Naive thymus-derived CD4-positive, alpha-beta T cell (primary cell): ENCODE measurements around the gene RAD54L. TPM values are rescaled to one million over a fixed set of nuclear protein-coding genes. Genes with fewer than 3 reads are reported as not detected.
A peak's percentile ranks its signal among the peaks of the same experiment; 100 is the strongest.
"Not testable (repeated sequence)": the region's sequence is repeated elsewhere in the genome, so short reads cannot be mapped to it uniquely, and the experiment has no call there.

Experiments
- ATAC-seq: fragments of 150-1000 bp; cut with Tn5 transposase; 2 replicates; pipeline ENCODE4 v1.10.0; 2021; ENCODE audit warnings: mild to moderate bottlenecking, moderate library complexity
- CTCF ChIA-PET: fragments of 350-600 bp; sonication (Branson Sonifier 250); formaldehyde crosslinking; loops from one replicate; lab custom pipeline; 2021; ENCODE audit warnings: antibody characterized with exemption; lab: Charles Lee
- POLR2A ChIA-PET: fragments of 350-600 bp; sonication (Branson Sonifier 250); formaldehyde crosslinking; loops from one replicate; lab custom pipeline; 2021; ENCODE audit warnings: antibody characterized with exemption, inconsistent platforms; lab: Charles Lee
- DNase-seq, 9 donors: peaks; one replicate each; pipeline versions ENCODE4 v3.0.0 to v3.0.0-alpha.2; 2020 to 2022; ENCODE audit warnings: mixed read lengths in 1 of 9
- H3K27ac ChIP-seq: one replicate; pipeline ENCODE4 v1.7.0; 2013; ENCODE audit warnings: mild to moderate bottlenecking, low read depth, low read length, moderate library complexity
- H3K27me3 ChIP-seq, 2 donors: one replicate each; pipeline ENCODE4 v1.7.0; 2013; ENCODE audit warnings: low read length in 2 of 2, mild to moderate bottlenecking in 2 of 2, moderate library complexity in 2 of 2; ENCODE audit not compliant: control insufficient read depth in 2 of 2, insufficient read depth in 2 of 2
- H3K36me3 ChIP-seq, 3 experiments: 1 replicate in 2 of 3; 2 replicates in 1 of 3; pipeline ENCODE4 v1.7.0; 2013; ENCODE audit warnings: low read length in 3 of 3, mild to moderate bottlenecking in 3 of 3, moderate library complexity in 1 of 3; ENCODE audit not compliant: insufficient read depth in 3 of 3, control insufficient read depth in 2 of 3
- H3K4me1 ChIP-seq, 2 donors: one replicate each; pipeline ENCODE4 v1.7.0; 2013; ENCODE audit warnings: low read length in 2 of 2, mild to moderate bottlenecking in 2 of 2, moderate library complexity in 1 of 2; ENCODE audit not compliant: control insufficient read depth in 2 of 2, insufficient read depth in 2 of 2
- H3K4me3 ChIP-seq: 2 replicates; pipeline ENCODE4 v1.7.0; 2013; ENCODE audit warnings: mild to moderate bottlenecking, low read length
- H3K9me3 ChIP-seq, 3 experiments: 1 replicate in 2 of 3; 2 replicates in 1 of 3; pipeline ENCODE4 v1.7.0; 2013; ENCODE audit warnings: low read length in 3 of 3; ENCODE audit not compliant: control insufficient read depth in 2 of 3
- H3K27ac Mint-ChIP-seq, 9 donors: one replicate each; pipeline ENCODE4 v1.8.0; 2020 to 2022; ENCODE audit warnings: mixed read lengths in 9 of 9, mild to moderate bottlenecking in 8 of 9, moderate library complexity in 5 of 9, inconsistent platforms in 2 of 9
- H3K27me3 Mint-ChIP-seq, 5 donors: one replicate each; pipeline ENCODE4 v1.8.0; 2021 to 2022; ENCODE audit warnings: mixed read lengths in 5 of 5, mild to moderate bottlenecking in 1 of 5
- H3K36me3 Mint-ChIP-seq, 5 donors: one replicate each; pipeline ENCODE4 v1.8.0; 2020 to 2022; ENCODE audit warnings: mixed read lengths in 5 of 5, mild to moderate bottlenecking in 3 of 5, inconsistent platforms in 1 of 5
- H3K4me1 Mint-ChIP-seq, 7 donors: one replicate each; pipeline ENCODE4 v1.8.0; 2020 to 2022; ENCODE audit warnings: mixed read lengths in 7 of 7, mild to moderate bottlenecking in 3 of 7, inconsistent platforms in 1 of 7
- H3K4me3 Mint-ChIP-seq, 10 donors: one replicate each; pipeline ENCODE4 v1.8.0; 2020 to 2022; ENCODE audit warnings: mild to moderate bottlenecking in 10 of 10, mixed read lengths in 10 of 10, moderate library complexity in 6 of 10, inconsistent platforms in 2 of 10
- H3K9me3 Mint-ChIP-seq, 11 donors: one replicate each; pipeline ENCODE4 v1.8.0; 2020 to 2022; ENCODE audit warnings: mixed read lengths in 11 of 11, mild to moderate bottlenecking in 4 of 11, inconsistent platforms in 1 of 11, moderate library complexity in 1 of 11
- intact Hi-C, 2 donors: fragments of 100-400 bp; cut with micrococcal nuclease; formaldehyde crosslinking; loops; one replicate each; pipeline ENCODE4 v1.15.1; 2023
- polyA plus RNA-seq, 2 donors: library from polyadenylated mRNA; unstranded; fragments of 300-500 nt; fragmentation: Illumina TruSeq; gene quantifications; one replicate each; pipeline ENCODE4 v1.2.3, GENCODE V29; 2021
- total RNA-seq, 6 experiments: library from RNA in 5 of 6; stranded (reverse) in 5 of 6; gene quantifications; 1 replicate in 5 of 6; 2 replicates in 1 of 6; pipeline ENCODE4 v1.2.3 and lab custom pipeline; 2021 to 2026

The RAD54L gene
- total and polyA plus RNA-seq, 7 experiments from 2014 or later = 0.94 to 31.9 (median 1.7) TPM; not detected in 1

DNA sequence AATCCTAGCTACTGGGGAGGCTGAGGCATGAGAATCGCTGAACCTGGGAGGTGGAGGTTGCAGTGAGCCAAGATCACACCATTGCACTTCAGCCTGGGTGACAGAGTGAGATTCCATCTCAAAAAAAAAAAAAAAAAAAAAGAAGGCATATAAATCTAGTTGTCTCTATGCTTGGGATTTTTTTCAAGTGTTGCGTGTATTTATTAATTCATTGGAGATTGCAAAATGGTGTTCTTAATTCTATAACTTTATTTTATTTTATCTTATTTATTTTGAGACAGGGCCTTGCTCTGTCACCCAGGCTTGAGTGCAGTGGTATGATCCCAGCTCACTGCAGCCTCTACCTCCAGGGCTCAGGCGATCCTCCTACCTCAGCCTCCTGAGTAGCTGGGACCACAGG, 16.3 kb upstream of the RAD54L start:
- intact Hi-C loops, H3K36me3 Mint-ChIP-seq, H3K4me1 Mint-ChIP-seq, H3K9me3 ChIP-seq, DNase-seq, CTCF ChIA-PET, H3K9me3 Mint-ChIP-seq, H3K27me3 ChIP-seq, H3K27me3 Mint-ChIP-seq, H3K4me3 ChIP-seq, H3K27ac Mint-ChIP-seq, H3K27ac ChIP-seq, H3K36me3 ChIP-seq, ATAC-seq, H3K4me3 Mint-ChIP-seq, H3K4me1 ChIP-seq: not testable (repeated sequence)
- POLR2A ChIA-PET = interaction anchor here (0.6 kb wide), 1 partner anchor 9 kb away, joined by 3 read pairs; no protein-coding TSS in a partner anchor

DNA sequence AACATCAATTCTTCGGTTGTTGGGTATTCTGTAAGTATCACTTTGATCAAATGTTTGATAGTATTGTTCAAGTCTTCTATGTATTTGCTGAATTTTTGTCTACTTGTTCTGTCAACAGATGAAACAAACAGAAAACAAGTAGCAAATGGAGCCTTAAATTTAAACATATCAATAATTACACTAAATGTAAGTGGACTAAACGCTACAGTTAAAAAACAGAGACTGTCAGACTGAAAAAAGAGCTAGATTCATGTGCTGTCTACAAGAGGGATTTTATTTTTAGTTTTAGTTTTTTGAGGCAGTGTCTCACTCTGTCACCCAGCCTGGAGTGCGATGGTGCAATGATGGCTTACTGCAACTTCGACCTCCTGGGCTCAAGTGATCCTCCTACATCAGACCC, 10.7 kb upstream of the RAD54L start:
- ChIA-PET POLR2A (no interaction called here), CTCF (interaction anchor here (0.6 kb wide), 1 partner anchor 1240 kb away, joined by 3 read pairs; no protein-coding TSS in a partner anchor)
- peaks cover 0 to 12% (median 2%) of the 10 kb centered on the region in 11 donors for H3K9me3 Mint-ChIP-seq
- H3K36me3 Mint-ChIP-seq = peaks cover 0 to 8% (median 2%) of the 10 kb centered on the region in 5 donors
- no peak overlapping the region for H3K4me3 Mint-ChIP-seq
- no peak for ATAC-seq
- intact Hi-C loops = no loop called here
- DNase-seq = no peak
- no peaks in the 10 kb centered on the region for H3K4me1 ChIP-seq
- H3K27me3 Mint-ChIP-seq = no peaks in the 10 kb centered on the region
- no peak overlapping the region for H3K4me3 ChIP-seq
- no peaks in the 10 kb centered on the region for H3K27me3 ChIP-seq
- H3K27ac Mint-ChIP-seq = no peak overlapping the region
- H3K36me3 ChIP-seq = no peaks in the 10 kb centered on the region
- peaks cover 0 to 4% (median 0%) of the 10 kb centered on the region in 7 donors for H3K4me1 Mint-ChIP-seq
- H3K27ac ChIP-seq = no peak overlapping the region
- H3K9me3 ChIP-seq = peaks cover 0 to 6% (median 0%) of the 10 kb centered on the region in 3 experiments

DNA sequence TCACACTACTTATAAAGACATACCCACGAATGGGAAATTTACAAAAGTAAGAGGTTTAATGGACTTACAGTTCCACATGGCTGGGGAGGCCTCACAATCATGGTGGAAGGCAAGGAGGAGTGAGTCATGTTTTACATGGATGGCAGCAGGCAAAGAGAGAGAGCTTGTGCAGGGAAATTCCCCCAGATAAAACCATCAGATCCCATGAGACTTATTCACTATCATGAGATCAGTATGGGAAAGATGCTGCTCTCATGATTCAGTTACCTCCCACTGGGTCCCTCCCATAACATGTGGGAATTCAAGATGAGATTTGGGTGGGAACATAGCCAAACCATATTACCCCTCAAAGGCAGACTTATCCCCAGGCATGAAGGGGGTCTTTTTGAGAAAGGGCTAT, 8.7 kb upstream of the RAD54L start:
- CTCF ChIA-PET, ATAC-seq, H3K36me3 ChIP-seq, H3K9me3 ChIP-seq, H3K4me3 Mint-ChIP-seq, H3K4me1 ChIP-seq, intact Hi-C loops, H3K4me1 Mint-ChIP-seq, POLR2A ChIA-PET, H3K27ac Mint-ChIP-seq, H3K27ac ChIP-seq, H3K27me3 ChIP-seq, DNase-seq, H3K36me3 Mint-ChIP-seq, H3K27me3 Mint-ChIP-seq, H3K4me3 ChIP-seq: not testable (repeated sequence)
- H3K9me3 Mint-ChIP-seq = peaks cover 0 to 12% (median 2%) of the 10 kb centered on the region in 11 donors

DNA sequence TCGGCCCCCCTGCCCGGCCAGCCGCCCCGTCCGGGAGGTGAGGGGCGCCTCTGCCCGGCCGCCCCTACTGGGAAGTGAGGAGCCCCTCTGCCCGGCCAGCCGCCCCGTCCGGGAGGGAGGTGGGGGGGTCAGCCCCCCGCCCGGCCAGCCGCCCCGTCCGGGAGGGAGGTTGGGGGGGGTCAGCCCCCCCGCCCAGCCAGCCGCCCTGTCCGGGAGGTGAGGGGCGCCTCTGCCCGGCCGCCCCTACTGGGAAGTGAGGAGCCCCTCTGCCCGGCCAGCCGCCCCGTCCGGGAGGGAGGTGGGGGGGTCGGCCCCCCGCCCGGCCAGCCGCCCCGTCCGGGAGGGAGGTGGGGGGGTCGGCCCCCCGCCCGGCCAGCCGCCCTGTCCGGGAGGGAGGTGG, 5.8 kb upstream of the RAD54L start:
- H3K27me3 Mint-ChIP-seq, H3K4me3 Mint-ChIP-seq, H3K27me3 ChIP-seq, ATAC-seq, POLR2A ChIA-PET, H3K27ac ChIP-seq, H3K36me3 Mint-ChIP-seq, H3K4me1 Mint-ChIP-seq, H3K9me3 ChIP-seq, H3K27ac Mint-ChIP-seq, H3K4me1 ChIP-seq, intact Hi-C loops, CTCF ChIA-PET, H3K4me3 ChIP-seq, DNase-seq, H3K36me3 ChIP-seq: not testable (repeated sequence)
- H3K9me3 Mint-ChIP-seq = peaks cover 0 to 12% (median 2%) of the 10 kb centered on the region in 11 donors

DNA sequence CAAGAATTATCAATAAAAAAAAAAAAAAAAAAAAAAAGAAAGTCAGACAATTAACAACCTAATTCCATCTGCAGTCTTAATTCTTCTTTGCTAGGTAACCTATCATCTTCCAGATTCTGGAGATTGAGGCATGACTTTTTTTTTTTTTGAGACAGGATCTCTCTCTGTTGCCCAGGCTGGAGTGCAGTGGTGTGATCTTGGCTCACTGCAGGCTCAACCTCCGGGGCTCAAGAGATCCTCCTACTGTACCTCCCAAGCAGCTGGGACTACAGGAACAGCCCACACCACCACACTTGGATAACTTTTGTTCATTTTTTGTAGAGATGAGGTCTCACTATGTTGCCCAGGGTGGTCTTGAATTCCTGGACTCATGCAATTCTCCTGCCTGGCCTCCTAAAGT, 4.6 kb upstream of the RAD54L start:
- Histone ChIP-seq H3K4me3 (no peak overlapping the region), H3K27me3 (no peaks in the 10 kb centered on the region), H3K9me3 (no peaks in the 10 kb centered on the region), H3K36me3 (no peaks in the 10 kb centered on the region), H3K27ac (no peak overlapping the region), H3K4me1 (peaks cover under 1 to 8% of the 10 kb centered on the region in 2 donors)
- Mint-ChIP-seq H3K4me3 (no peak overlapping the region), H3K9me3 (peaks cover 0 to 12% (median 0%) of the 10 kb centered on the region in 11 donors), H3K27ac (peak overlapping the region in 1 of 9 donors; percentile 20), H3K36me3 (peaks cover 0 to 8% (median 2%) of the 10 kb centered on the region in 5 donors), H3K4me1 (peaks cover 0 to 18% (median 15%) of the 10 kb centered on the region in 7 donors), H3K27me3 (no peaks in the 10 kb centered on the region)
- intact Hi-C loops = no loop called here
- ChIA-PET CTCF (no interaction called here), POLR2A (no interaction called here)
- DNase-seq (no peak), ATAC-seq (no peak)

DNA sequence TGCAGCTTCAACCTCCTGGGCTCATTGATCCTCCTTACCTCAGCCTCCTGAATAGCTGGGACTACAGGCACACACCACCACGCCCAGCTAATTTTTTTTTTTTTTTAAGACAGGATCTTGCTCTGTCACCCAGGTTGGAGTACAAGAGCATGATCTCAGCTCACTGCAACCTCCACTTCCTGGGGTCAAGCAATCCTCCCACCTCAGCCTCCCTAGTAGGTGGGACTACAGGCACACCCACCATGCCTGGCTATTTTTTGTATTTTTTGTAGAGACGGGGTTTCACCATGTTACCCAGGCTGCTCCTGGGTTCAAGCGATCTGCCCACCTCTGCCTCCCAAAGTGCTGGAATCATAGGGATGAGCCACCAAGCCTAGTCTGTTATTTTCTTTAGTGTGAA, 3.7 kb upstream of the RAD54L start:
- H3K27ac ChIP-seq, H3K36me3 Mint-ChIP-seq, H3K4me3 Mint-ChIP-seq, H3K36me3 ChIP-seq, DNase-seq, H3K27me3 Mint-ChIP-seq, H3K4me3 ChIP-seq, H3K27me3 ChIP-seq, H3K9me3 ChIP-seq, H3K4me1 ChIP-seq, H3K9me3 Mint-ChIP-seq, H3K27ac Mint-ChIP-seq, POLR2A ChIA-PET, ATAC-seq: not testable (repeated sequence)
- intact Hi-C loops = loop anchor here in 1 of 2 donors (2.0 kb wide), 1 partner anchor 105 kb away; no protein-coding TSS in a partner anchor
- CTCF ChIA-PET = interaction anchor here (0.6 to 0.9 kb wide), 2 partner anchors 106 to 107 kb away, joined by 5 read pairs; no protein-coding TSS in a partner anchor
- peaks cover 0 to 23% (median 17%) of the 10 kb centered on the region in 7 donors for H3K4me1 Mint-ChIP-seq
